ENCODE results near the gene KREMEN2.

Gene KREMEN2

GRCh38 chr16:3007957-3008689 is 44.0 kb downstream of the KREMEN2 start:
- DNase-seq = no peak

- no peak for DNase-seq
Measured at GRCh38 chr16:3008690-3009037, 44.6 kb downstream of the KREMEN2 start.

GRCh38 chr16:3009568-3010390 is 45.7 kb downstream of the KREMEN2 start:
- DNase-seq = no peak

GRCh38 chr16:3010510-3010909 is 46.4 kb downstream of the KREMEN2 start:
- no peak for DNase-seq

GRCh38 chr16:3012246-3012645 is 48.2 kb downstream of the KREMEN2 start:
- no peak for DNase-seq

- DNase-seq = no peak
Measured at GRCh38 chr16:3012828-3013420, 48.8 kb downstream of the KREMEN2 start, which contains the start of gene CLDN9. CLDN9 (plus strand) TSS chr16:3012923; CDS start chr16:3013363, 440 bp downstream.

GRCh38 chr16:3013491-3013951 is 49.4 kb downstream of the KREMEN2 start:
- DNase-seq = no peak

GRCh38 chr16:3013998-3014690 is 50.1 kb downstream of the KREMEN2 start:
- DNase-seq = no peak

- DNase-seq = no peak
Measured at GRCh38 chr16:3014971-3015370, 50.9 kb downstream of the KREMEN2 start.

GRCh38 chr16:3015865-3016521 is 51.9 kb downstream of the KREMEN2 start:
- DNase-seq = no peak

- DNase-seq = no peak
Measured at GRCh38 chr16:3017344-3017743, 53.3 kb downstream of the KREMEN2 start.
